Measurements from ENCODE around the gene CEACAM20. TPM values are rescaled to one million over a fixed set of nuclear protein-coding genes. Genes with fewer than 3 reads are reported as not detected.

CEACAM20 gene
- total and polyA plus RNA-seq, 2 of the 13 experiments (the other 11 are each of a cell fraction or from before 2014, with no cell fraction given): 0.04 TPM; not detected in 1

GRCh38 chr19:44571830-44572580 is 42.5 kb upstream of the CEACAM20 start (continued):
- no peak for TF ChIP-seq NFYC (CRISPR knock-in tag; IDR thresholded peaks at IDR 0.05)
- no peak for TF ChIP-seq KDM5A (IDR thresholded peaks at IDR 0.05; ENCODE audit: borderline replicate concordance, low read length)
- TF ChIP-seq RFXAP (CRISPR knock-in tag; IDR thresholded peaks at IDR 0.05; ENCODE audit: borderline replicate concordance): 0 out of 2 replicates have a peak, but pooled peaks have one; percentile 36
- no peak for TF ChIP-seq ZNF740 (CRISPR knock-in tag; IDR thresholded peaks at IDR 0.05)
- no peak for TF ChIP-seq TEAD3 (CRISPR knock-in tag; optimal IDR thresholded peaks at IDR 0.05; ENCODE audit: borderline replicate concordance)
- TF ChIP-seq ZNF550 (CRISPR knock-in tag; IDR thresholded peaks at IDR 0.05; ENCODE audit: borderline replicate concordance): no peak
- TF ChIP-seq ZNF607 (CRISPR knock-in tag; IDR thresholded peaks at IDR 0.05; ENCODE audit: borderline replicate concordance): no peak
- no peak for TF ChIP-seq DDIT3 (CRISPR knock-in tag; IDR thresholded peaks at IDR 0.05)
- no peak for TF ChIP-seq SNAPC5 (CRISPR knock-in tag; IDR thresholded peaks at IDR 0.05; ENCODE audit: borderline replicate concordance)
- no peak for TF ChIP-seq KDM4B (CRISPR knock-in tag; IDR thresholded peaks at IDR 0.05)
- TF ChIP-seq LCORL (IDR thresholded peaks at IDR 0.05): no peak
- no peak for TF ChIP-seq LCORL (CRISPR knock-in tag; IDR thresholded peaks at IDR 0.05)
- TF ChIP-seq RBFOX2 (IDR thresholded peaks at IDR 0.05; ENCODE audit: low read depth, low read length): no peak
- TF ChIP-seq ZXDC (CRISPR knock-in tag; IDR thresholded peaks at IDR 0.05): no peak
- no peak for TF ChIP-seq ZNF354B (CRISPR knock-in tag; IDR thresholded peaks at IDR 0.05)
- no peak for TF ChIP-seq KDM3A (CRISPR knock-in tag; IDR thresholded peaks at IDR 0.05; ENCODE audit: low read depth)
- TF ChIP-seq DZIP1 (CRISPR knock-in tag; IDR thresholded peaks at IDR 0.05): no peak
- TF ChIP-seq MAFG (CRISPR knock-in tag; IDR thresholded peaks at IDR 0.05): no peak
- no peak for TF ChIP-seq DNMT3B (CRISPR knock-in tag; conservative IDR thresholded peaks at IDR 0.05)
- no peak for TF ChIP-seq ZC3H4 (CRISPR knock-in tag; IDR thresholded peaks at IDR 0.05; ENCODE audit: borderline replicate concordance)
- no peak for TF ChIP-seq AGO1 (IDR thresholded peaks at IDR 0.05; ENCODE audit: low read depth, low read length, poor library complexity, severe bottlenecking)
- no peak for TF ChIP-seq HOXA7 (CRISPR knock-in tag; IDR thresholded peaks at IDR 0.05)

All from HepG2 (cell line).